ENCODE results near the gene CTNS.
"Not testable (repeated sequence)": the region's sequence is repeated elsewhere in the genome, so short reads cannot be mapped to it uniquely, and the experiment has no call there.

Gene CTNS

DNA sequence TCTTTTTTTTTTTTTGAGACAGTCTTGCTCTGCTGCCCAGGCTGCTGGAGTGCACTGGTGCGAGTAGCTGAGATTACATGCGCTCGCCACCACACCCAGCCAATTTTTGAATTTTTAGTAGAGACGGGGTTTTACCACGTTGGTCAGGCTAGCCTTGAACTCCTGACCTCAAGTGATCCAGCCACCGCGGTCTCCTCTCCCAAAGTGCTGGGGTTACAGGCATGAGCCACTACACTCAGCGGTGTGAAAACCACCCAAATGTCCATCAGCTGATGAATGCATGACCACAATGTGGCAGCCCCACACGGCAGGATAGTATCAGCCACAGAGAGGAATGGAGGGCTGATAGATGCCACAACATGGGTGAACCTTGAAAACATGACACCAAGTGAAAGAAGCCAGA lies 57.3 kb downstream of the CTNS start:
- H3K27me3 Mint-ChIP-seq (ENCODE audit: low read depth, poor library complexity) = peaks cover 71% of the 10 kb centered on the region

GRCh38 chr17:3695129-3695722 lies 58.7 kb downstream of the CTNS start:
- Mint-ChIP-seq H3K27ac (no peak overlapping the region), H3K36me3 (ENCODE audit: low read depth) (no peaks in the 10 kb centered on the region), H3K4me1 (peaks cover 12% of the 10 kb centered on the region), H3K4me3 (peak overlapping the region; percentile 67), H3K27me3 (ENCODE audit: low read depth, poor library complexity) (peaks cover 72% of the 10 kb centered on the region), H3K9me3 (peaks cover 21% of the 10 kb centered on the region)
- no peak for TF ChIP-seq CTCF (IDR thresholded peaks at IDR 0.05)
- DNase-seq = no peak

More for the DNA sequence above, 57.3 kb downstream of the CTNS start:
- DNase-seq = no peak
- Mint-ChIP-seq H3K27ac (no peak overlapping the region), H3K36me3 (ENCODE audit: low read depth) (no peaks in the 10 kb centered on the region), H3K4me1 (peaks cover 18% of the 10 kb centered on the region), H3K4me3 (no peak overlapping the region), H3K9me3 (peaks cover 18% of the 10 kb centered on the region)
- TF ChIP-seq CTCF (IDR thresholded peaks at IDR 0.05) = no peak

DNA sequence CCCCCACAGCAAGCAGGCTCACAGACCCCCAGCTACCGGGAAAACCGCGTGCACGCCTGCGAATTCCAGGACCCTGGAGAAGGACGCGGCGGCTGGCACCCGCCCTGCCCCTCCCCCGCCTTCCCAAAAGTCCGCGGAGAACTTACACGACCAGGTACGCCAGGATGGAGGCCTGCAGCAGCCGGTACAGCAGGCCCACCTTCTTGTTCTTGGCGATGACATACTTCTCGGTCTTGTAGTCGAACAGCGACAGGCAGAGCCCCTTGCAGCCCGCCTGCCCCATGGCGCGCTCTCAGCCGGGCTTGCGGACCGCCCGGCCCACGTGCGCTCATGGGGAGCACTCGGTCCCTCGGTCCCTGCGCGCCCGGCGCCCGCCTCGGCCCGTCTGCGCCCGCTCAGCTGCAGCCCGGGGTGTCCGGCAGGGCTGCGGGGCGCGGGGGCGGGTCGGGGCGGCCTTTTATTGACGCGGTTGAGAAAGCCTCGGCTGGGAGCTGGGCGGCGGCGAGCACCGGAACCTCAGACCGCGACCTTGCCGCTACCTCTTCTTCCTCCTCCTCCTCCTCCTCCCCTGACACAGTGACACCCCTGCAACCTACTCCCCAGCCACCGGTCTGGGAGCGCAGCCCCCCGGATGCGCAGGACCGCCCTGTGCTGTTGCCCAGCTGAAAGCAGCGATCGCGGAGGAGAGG lies 59.3 kb downstream of the CTNS start, which contains the start of gene P2RX5:
Gene P2RX5 (minus strand): TSS at position 433 of the 689 bp plus-strand sequence. CDS start 150 bp downstream, at position 283.
- peak; percentile 70 for DNase-seq
- Mint-ChIP-seq H3K27ac (no peak within 1 kb of the TSS), H3K4me1 (peaks cover 12% of the 10 kb centered on the region), H3K4me3 (peak within 1 kb of the TSS; percentile 78), H3K9me3 (peaks cover 24% of the 10 kb centered on the region), H3K27me3 (ENCODE audit: low read depth, poor library complexity) (peaks cover 72% of the 10 kb centered on the region), H3K36me3 (ENCODE audit: low read depth) (no peaks in the 10 kb centered on the region)
- TF ChIP-seq CTCF (IDR thresholded peaks at IDR 0.05) = no peak

DNA sequence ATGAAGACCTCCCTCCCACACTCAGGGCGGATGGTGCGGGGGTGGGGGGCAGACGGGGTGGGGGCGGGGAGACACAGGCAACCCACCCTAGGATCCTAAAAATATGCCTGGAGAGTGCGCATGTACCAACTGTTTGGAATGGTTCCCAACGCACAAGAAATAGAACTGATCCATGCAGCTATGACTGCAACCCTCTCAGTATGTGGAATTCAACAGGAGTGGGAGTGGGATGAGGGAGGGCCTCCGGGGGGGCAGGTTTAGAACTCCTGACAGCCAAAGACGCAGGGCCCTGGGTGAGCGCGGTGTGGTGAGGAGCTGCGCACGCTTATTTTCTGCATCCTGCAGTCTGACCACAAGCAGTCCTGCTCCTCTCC lies 60.5 kb downstream of the CTNS start:
- TF ChIP-seq CTCF (IDR thresholded peaks at IDR 0.05) = no peak
- no peak for DNase-seq
- H3K4me1 Mint-ChIP-seq = peaks cover 12% of the 10 kb centered on the region
- peaks cover 67% of the 10 kb centered on the region for H3K27me3 Mint-ChIP-seq (ENCODE audit: low read depth, poor library complexity)
- H3K9me3 Mint-ChIP-seq = peaks cover 27% of the 10 kb centered on the region
- no peak overlapping the region for H3K27ac Mint-ChIP-seq
- H3K4me3 Mint-ChIP-seq = no peak overlapping the region
- H3K36me3 Mint-ChIP-seq (ENCODE audit: low read depth) = peaks cover 2% of the 10 kb centered on the region

GRCh38 chr17:3698139-3698538 lies 61.6 kb downstream of the CTNS start:
- H3K9me3 Mint-ChIP-seq = peaks cover 37% of the 10 kb centered on the region
- peaks cover 67% of the 10 kb centered on the region for H3K27me3 Mint-ChIP-seq (ENCODE audit: low read depth, poor library complexity)
- peaks cover 12% of the 10 kb centered on the region for H3K4me1 Mint-ChIP-seq
- TF ChIP-seq CTCF (IDR thresholded peaks at IDR 0.05) = no peak
- no peak overlapping the region for H3K27ac Mint-ChIP-seq
- no peak overlapping the region for H3K4me3 Mint-ChIP-seq
- DNase-seq = no peak
- peaks cover 10% of the 10 kb centered on the region for H3K36me3 Mint-ChIP-seq (ENCODE audit: low read depth)

- no peak for TF ChIP-seq CTCF (IDR thresholded peaks at IDR 0.05)
- Mint-ChIP-seq H3K4me3 (no peak overlapping the region), H3K4me1 (no peaks in the 10 kb centered on the region), H3K27me3 (ENCODE audit: low read depth, poor library complexity) (peaks cover 53% of the 10 kb centered on the region), H3K27ac (no peak overlapping the region), H3K9me3 (peaks cover 37% of the 10 kb centered on the region), H3K36me3 (ENCODE audit: low read depth) (peaks cover 10% of the 10 kb centered on the region)
- no peak for DNase-seq
Measured at GRCh38 chr17:3699951-3700350, 63.4 kb downstream of the CTNS start.

GRCh38 chr17:3702041-3702539 lies 65.5 kb downstream of the CTNS start:
- Mint-ChIP-seq H3K27me3 (ENCODE audit: low read depth, poor library complexity) (peaks cover 39% of the 10 kb centered on the region), H3K36me3 (ENCODE audit: low read depth) (peaks cover 10% of the 10 kb centered on the region), H3K9me3 (peaks cover 36% of the 10 kb centered on the region)
- not testable (repeated sequence) for DNase-seq, H3K4me3 Mint-ChIP-seq, H3K4me1 Mint-ChIP-seq, H3K27ac Mint-ChIP-seq
